ENCODE data around the gene ENC1. TPM values are rescaled to one million over a fixed set of nuclear protein-coding genes. Genes with fewer than 3 reads are reported as not detected.

The ENC1 gene
- total RNA-seq, 1 experiment from 2014 or later, result 48.1 TPM

DNA sequence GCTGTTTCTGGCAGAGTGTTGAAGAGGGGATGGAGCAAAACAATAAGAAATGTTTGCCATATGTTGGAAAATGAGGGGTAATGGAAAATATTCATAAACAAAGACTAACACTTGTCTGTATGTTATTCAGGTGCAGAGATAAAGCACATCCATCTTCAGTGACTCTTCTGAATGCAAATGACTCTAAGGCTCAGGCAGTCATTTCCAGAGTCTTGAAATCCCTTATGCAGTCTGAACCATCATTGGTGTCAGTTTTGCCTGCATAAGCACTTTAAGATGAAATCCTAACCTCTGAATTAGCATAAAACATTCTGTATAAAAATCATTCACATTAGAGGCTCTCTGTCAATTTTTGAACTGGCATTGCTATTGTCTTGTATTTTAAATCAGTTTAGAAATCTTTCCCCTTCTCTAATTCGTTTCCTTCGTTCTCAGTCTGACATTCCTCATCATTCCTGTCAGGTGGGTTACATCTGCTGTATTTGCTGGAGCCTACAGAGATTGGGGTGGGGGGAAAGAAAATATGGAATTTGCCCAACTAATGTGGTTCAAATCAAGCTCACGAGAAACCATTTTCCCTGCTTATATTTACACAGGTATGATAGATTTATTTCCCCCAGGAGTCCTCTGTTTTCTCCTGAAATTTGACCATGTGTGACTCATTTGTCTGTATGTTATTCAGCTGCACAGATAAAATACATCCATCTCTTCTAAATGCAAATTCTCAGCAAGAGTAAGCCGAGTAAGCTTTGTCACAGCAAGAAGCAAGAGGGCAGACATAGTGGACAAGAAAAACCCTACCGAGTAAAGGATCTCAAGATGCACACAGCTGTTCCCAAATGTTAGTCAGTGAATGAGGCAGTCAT is 31.6 kb downstream of the ENC1 start:
- DNase-seq (ENCODE audit: low read depth), result no peak

GRCh38 chr5:74605759-74606158 is 34.8 kb downstream of the ENC1 start:
- DNase-seq (ENCODE audit: low read depth), result no peak

GRCh38 chr5:74603376-74603775 is 37.2 kb downstream of the ENC1 start:
- DNase-seq (ENCODE audit: low read depth), result no peak

GRCh38 chr5:74599148-74599547 is 41.4 kb downstream of the ENC1 start:
- no peak for DNase-seq (ENCODE audit: low read depth)

DNA sequence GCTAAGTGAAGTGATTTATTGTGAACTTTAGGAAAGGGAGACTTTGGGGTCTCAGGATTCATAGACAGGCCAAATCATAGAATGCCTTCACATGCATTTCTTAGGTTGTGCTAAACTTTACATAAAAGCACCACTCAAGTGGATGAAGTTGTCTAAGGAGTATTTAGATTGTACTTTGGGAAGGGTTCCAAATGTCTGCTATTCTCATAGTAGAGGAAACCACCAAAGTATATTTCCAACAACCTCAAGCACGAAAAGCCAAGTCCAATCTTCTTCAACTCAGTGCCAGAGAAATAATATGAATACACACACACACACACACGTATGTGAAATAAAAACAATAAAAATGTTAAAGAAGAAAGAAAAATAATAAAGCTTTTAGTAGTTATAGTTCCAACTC is 41.8 kb downstream of the ENC1 start:
- peak; percentile 24 for DNase-seq (ENCODE audit: low read depth)

DNA sequence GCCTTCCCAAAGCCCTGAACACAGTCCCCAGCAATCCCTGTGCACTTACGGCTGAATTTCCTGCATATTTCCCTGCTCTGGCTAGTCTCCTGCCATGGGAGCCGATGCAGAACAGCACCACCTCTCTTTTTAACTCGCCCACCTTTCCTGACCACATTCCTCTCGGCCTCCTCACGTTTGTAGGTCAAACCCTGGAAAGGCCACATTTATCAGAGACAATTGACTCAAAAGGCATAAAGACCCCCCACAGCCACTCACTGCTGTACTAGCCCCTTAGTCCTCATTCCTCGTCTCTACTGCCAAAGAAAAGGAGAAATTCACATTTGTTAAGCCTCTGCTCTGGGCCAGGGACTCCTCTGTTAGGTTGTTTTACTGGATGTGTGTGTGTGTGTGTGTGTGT is 43.6 kb downstream of the ENC1 start:
- DNase-seq (ENCODE audit: low read depth), result no peak

DNA sequence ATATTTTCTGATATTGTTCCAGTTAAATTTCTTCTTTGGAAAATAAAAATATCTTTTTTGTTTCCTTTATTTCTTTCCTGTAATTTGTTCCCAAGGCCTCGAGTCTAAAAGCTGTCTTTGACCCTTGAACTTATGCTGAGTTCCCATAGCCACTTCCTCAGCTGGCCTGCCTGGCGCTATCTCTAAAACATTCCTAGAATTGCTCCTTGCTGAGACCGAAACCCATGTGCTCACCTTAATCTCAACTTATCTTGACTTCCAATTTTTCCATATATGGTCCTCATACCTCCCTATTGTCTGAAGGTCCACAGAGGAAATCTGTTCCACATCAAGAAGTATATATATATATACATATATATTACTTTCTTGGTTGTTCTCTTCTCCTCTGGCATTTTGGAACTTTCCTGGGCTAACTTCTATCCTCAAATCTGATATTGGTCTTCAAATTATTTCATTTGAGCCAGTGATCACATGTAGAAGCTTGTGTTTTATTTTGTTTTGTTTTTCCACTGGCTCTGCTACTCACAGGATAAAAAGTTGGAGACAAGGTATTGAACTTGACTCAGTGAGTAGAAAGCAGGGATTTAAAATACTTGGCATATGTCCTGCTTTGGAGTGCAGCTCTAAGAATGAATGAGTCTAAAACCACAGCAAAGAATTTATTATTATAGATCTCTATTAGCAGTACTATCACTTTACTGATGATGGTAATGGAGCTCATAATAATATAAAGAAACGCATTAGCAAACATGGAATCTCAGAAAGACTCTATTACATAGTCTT is 45.2 kb downstream of the ENC1 start:
- peak; percentile 91 for DNase-seq (ENCODE audit: low read depth)

DNA sequence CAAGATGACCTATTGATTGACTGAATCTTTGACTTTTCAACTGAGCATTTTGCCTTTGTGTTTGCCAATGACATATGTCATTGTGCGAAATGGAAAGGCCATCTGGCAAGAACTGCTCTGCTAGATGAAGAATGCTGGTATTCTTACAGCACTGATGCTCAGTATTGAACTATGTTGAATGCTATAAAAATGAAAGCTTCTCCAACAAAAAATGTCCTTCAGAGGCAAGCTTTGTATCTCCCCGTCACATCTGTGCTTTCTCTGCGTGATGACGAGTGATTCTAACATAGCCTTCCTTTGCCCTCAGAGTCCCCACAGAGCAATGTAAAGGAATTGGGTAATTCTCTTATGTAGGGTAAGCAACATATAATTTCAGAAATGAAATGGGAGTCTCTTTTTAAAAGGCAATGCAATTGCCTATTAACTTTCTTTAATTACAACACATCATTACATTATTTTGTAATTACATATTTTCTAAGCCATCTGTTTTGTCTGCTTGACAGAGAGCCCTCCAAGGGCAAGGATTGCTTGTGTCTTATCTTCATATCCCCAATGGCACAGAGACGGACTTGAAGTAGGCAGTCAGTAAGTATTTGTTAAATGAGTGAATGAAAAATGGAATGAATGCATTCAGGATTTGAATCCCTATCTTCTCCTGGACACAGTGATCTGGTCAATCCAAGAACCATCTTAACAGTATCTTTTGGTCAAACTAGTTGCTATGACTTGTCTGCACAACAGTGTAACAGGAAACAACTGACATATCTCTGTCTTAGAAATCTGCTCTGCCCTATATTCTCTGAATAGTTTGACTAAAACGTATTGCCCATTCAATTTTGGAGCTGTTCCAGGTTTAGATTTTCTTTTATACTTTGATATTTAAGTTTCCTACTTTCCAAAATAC is 46.1 kb downstream of the ENC1 start:
- DNase-seq (ENCODE audit: low read depth), result peak; percentile 38

DNA sequence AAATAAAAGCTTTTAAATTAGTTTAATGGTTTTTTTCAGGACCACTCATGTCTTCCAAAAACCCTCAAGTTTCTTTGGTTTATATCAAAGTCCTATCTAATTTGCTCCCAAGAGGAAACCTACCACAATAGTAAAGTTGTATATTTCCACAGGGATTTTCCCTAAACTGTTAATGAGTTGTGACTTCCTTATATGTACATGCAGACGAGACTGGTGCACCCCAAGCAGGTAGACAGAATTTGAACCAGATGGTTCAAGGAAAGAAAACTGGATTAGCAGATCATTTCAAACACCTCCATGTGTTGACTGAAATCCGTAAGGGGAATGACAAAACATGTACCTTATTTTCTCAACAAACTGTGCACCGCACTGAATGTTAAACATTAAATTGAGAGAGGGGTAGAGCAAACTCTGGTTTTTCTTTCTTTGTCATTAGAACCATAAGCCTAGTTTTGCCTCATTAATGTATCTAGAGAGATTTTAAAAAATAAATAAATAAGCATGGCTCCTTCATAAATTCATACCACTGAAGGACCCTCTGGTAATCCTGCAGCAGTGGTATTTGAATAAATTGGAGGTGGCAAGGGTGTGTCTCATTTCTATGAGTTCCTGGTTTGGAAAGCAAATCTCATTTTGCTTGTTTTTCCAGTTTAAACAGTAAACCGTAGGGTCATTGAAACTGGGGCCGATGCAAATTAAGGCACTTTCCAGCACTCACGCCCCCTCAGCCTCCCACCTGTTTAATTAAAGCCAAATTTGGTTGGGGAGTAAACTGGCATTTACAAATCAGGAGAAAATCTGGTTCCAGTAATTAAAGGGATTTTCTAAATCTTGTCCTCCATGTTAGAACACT is 51.1 kb downstream of the ENC1 start:
- DNase-seq (ENCODE audit: low read depth), result no peak

DNA sequence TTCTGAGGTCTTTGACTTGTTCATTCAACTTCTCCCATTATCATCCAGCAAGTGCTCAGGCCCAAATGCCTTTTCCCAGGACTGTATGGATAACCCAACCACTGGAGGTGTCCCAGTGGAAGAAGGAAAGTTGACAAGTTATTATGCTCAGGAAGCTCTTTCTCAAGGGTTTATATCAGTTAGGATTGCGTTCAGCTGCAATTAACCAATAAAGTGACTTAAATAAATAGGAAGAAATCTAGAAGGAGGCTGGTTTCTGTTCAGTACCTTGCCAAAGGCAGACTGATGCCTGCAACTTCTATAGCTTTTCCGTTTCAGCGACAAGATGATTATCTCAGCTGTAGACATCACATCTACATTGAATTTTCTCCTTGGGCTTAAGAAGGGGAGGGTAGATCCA is 52.1 kb downstream of the ENC1 start:
- DNase-seq (ENCODE audit: low read depth), result no peak

- no peak for DNase-seq (ENCODE audit: low read depth)
These were observed 52.6 kb downstream of the ENC1 start for GRCh38 chr5:74587890-74588289.

DNA sequence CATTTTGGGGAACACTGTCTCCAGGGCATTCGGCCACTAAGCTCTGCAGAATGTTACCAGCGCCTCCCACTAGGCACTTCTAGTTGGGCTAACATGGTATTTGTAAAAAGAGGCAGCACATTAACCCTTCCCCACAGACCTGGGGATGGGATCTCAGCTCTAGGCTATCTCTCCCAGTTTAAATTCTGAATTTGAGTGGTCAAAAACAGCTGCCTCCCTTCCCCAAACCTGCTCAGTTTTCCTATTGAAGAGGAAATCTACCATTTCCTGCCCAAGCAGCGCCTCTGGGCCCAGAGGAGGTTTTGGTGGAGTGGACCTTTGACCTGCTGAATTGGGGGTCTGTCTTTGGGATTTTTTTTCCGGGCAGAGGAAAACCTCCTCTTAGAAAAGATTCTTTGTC is 53.2 kb downstream of the ENC1 start:
- DNase-seq (ENCODE audit: low read depth), result no peak

- no peak for DNase-seq (ENCODE audit: low read depth)
These were observed 53.7 kb downstream of the ENC1 start for GRCh38 chr5:74586856-74587255.

GRCh38 chr5:74582853-74583252 is 57.7 kb downstream of the ENC1 start:
- no peak for DNase-seq (ENCODE audit: low read depth)

DNA sequence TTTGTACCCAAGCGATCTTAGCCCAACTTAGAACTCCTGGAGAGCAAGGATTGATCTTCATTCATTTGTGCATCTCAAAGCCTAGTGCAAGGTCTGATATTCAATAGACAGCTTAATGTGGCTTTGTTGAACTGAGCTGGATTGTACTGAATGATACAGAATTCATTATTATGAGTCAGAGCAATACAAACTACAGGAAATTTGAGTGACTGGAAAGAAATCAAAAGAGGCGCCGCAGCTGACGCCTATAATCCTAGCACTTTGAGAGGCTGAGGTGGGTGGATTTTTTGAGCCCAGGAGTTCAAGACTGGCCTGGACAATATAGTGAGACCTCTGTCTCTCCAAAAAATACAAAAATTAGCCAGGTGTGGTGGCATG is 58.6 kb downstream of the ENC1 start:
- DNase-seq (ENCODE audit: low read depth), result peak; percentile 23

DNA sequence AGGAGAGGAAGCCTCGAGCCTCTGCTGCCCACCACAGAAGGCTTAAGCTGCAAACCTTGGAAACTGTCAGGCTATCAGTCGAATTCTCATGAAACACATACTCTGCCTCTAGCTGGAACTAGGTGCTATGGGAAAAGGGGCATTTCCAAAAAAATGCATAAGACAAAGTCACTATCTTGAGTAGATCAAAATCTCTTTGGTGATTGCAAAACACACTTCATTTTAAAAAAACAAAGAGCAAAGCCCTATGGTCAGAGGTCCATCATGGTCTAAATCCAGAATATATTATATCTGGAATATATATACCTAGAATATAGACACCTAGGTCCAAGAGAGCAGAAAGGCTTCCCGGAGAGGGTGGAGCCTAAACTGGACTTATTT is 59.8 kb downstream of the ENC1 start:
- no peak for DNase-seq (ENCODE audit: low read depth)

- peak; percentile 94 for DNase-seq (ENCODE audit: low read depth)
These were observed 61.3 kb downstream of the ENC1 start for GRCh38 chr5:74579215-74579614.

DNA sequence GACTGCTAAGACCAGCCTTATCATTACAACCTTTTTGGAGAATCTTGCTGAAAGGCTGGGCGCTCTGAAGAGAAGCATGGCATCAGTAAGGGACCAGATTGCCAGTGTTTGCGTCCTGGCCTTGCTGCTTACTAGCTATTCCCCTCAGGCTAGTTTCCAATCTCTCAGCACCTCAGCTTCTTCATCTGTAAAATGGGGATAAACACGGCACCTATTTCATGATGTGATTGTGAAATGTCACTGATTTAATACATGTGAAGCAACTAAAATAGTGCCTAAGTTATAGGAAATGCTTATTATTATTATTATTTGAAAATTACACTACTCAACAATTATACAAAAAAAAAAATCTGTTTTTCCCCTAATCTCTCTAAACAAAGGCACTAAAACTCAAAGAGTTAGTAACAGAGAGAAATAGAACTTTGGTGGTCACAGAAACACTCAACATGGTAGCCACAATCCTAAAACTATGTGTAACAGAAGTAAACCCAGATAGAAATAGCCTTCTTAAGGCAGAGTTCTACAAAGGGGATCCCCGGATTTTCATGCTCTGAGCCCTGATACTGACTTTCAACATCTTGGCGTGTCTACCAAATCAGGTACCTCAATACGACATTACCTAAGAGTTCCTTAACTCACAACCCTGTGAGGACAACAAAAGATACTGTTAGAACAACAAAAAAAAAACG is 62.0 kb downstream of the ENC1 start:
- no peak for DNase-seq (ENCODE audit: low read depth)
